OCI-LY1 (cell line): Measurements from ENCODE around the gene SUGCT.
"Not testable (repeated sequence)": the region's sequence is repeated elsewhere in the genome, so short reads cannot be mapped to it uniquely, and the experiment has no call there.

ENCODE experiments used
- EZH2 ChIP-seq: fragments of 200-600 bp; sonication (generic), shearing (Covaris generic); IDR thresholded peaks from 2 replicates; pipeline ENCODE4 v1.8.0; 2017; ENCODE audit warnings: borderline replicate concordance, mixed run types, mild to moderate bottlenecking, antibody characterized with exemption, low read length, moderate library complexity, mixed read lengths
- TF ChIP-seq, protein P1 (sequence below): fragments of 200-600 bp; sonication (generic), shearing (Covaris generic); IDR thresholded peaks from 2 replicates; pipeline ENCODE4 v1.5.1; 2017; ENCODE audit warnings: mild to moderate bottlenecking, antibody characterized with exemption, low read length, moderate library complexity, mixed read lengths

DNA sequence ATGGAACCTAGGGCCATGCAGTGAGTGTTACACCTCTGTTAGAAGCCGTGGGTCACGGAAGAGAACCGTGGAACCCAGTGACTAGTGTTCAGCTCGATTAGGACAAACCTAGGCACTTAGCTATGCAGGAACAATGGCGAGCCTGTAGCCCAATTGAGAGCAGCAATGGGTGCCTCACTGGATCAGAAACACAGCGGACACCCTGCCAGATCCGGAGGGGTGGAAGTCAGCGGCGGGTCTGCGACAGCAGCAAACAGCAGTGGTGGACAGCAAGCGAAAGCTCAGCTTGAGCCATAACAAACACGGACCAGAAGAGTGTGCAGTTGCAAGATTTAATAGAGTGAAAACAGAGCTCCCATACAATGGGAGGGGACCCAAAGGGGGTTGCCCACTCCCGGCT is 38.3 kb downstream of the SUGCT start:
- not testable (repeated sequence) for TF ChIP-seq EZH2
- TF ChIP-seq, protein P1, sequence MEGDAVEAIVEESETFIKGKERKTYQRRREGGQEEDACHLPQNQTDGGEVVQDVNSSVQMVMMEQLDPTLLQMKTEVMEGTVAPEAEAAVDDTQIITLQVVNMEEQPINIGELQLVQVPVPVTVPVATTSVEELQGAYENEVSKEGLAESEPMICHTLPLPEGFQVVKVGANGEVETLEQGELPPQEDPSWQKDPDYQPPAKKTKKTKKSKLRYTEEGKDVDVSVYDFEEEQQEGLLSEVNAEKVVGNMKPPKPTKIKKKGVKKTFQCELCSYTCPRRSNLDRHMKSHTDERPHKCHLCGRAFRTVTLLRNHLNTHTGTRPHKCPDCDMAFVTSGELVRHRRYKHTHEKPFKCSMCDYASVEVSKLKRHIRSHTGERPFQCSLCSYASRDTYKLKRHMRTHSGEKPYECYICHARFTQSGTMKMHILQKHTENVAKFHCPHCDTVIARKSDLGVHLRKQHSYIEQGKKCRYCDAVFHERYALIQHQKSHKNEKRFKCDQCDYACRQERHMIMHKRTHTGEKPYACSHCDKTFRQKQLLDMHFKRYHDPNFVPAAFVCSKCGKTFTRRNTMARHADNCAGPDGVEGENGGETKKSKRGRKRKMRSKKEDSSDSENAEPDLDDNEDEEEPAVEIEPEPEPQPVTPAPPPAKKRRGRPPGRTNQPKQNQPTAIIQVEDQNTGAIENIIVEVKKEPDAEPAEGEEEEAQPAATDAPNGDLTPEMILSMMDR: not testable (repeated sequence)
